22Rv1 (cell line): Measurements from ENCODE around the gene C1QTNF1.

ENCODE experiments used
- CTCF ChIP-seq: fragments of 450-650 bp; IDR thresholded peaks from 2 replicates; pipeline ENCODE4 v1.5.1; 2017; ENCODE audit warnings: mild to moderate bottlenecking
- ZFX ChIP-seq: fragments of 450-650 bp; IDR thresholded peaks from 2 replicates; pipeline ENCODE4 v1.6.1; 2017; ENCODE audit warnings: antibody characterized with exemption, borderline replicate concordance

- TF ChIP-seq CTCF = no peak
- TF ChIP-seq ZFX = no peak
These were observed 26.1 kb upstream of the C1QTNF1 start for GRCh38 chr17:78997881-78998280.
